NB4 (cell line): ENCODE results near the gene UBE2QL1.

Source experiments
- POLR2A ChIP-seq: IDR thresholded peaks from 2 replicates; pipeline ENCODE4 v1.6.1; 2011; ENCODE audit warnings: mild to moderate bottlenecking; ENCODE audit not compliant: insufficient read length; ENCODE audit errors: extremely low read depth
- TF ChIP-seq, protein P1 (sequence below): IDR thresholded peaks from one replicate; pipeline ENCODE4 v1.5.1; 2012; ENCODE audit warnings: low read depth, low read length

DNA sequence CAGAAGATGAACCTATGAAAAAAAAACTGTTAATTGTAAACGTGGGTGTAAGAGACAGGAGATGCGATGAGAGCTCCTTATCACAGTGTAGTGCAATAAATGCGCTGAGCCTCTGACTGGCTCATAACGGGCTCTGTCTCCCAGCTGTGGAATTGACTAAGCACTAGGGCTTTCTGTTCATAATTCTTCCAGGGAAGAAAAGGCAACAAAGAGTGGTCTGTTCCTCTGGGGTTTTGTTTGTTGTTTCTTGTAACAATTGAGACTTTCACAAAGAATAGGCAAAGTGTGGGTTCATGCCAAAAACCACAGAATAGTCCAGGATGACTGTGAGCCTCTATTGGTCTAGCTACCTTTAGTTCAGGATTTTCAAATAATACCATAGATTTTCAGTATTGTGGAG, 39.4 kb downstream of the UBE2QL1 start:
- TF ChIP-seq, protein P1, sequence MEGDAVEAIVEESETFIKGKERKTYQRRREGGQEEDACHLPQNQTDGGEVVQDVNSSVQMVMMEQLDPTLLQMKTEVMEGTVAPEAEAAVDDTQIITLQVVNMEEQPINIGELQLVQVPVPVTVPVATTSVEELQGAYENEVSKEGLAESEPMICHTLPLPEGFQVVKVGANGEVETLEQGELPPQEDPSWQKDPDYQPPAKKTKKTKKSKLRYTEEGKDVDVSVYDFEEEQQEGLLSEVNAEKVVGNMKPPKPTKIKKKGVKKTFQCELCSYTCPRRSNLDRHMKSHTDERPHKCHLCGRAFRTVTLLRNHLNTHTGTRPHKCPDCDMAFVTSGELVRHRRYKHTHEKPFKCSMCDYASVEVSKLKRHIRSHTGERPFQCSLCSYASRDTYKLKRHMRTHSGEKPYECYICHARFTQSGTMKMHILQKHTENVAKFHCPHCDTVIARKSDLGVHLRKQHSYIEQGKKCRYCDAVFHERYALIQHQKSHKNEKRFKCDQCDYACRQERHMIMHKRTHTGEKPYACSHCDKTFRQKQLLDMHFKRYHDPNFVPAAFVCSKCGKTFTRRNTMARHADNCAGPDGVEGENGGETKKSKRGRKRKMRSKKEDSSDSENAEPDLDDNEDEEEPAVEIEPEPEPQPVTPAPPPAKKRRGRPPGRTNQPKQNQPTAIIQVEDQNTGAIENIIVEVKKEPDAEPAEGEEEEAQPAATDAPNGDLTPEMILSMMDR, result no peak
- no peak for TF ChIP-seq POLR2A
